Measurements from ENCODE around the gene STAB2.
A peak's percentile ranks its signal among the peaks of the same experiment; 100 is the strongest.

STAB2 gene, protein sequence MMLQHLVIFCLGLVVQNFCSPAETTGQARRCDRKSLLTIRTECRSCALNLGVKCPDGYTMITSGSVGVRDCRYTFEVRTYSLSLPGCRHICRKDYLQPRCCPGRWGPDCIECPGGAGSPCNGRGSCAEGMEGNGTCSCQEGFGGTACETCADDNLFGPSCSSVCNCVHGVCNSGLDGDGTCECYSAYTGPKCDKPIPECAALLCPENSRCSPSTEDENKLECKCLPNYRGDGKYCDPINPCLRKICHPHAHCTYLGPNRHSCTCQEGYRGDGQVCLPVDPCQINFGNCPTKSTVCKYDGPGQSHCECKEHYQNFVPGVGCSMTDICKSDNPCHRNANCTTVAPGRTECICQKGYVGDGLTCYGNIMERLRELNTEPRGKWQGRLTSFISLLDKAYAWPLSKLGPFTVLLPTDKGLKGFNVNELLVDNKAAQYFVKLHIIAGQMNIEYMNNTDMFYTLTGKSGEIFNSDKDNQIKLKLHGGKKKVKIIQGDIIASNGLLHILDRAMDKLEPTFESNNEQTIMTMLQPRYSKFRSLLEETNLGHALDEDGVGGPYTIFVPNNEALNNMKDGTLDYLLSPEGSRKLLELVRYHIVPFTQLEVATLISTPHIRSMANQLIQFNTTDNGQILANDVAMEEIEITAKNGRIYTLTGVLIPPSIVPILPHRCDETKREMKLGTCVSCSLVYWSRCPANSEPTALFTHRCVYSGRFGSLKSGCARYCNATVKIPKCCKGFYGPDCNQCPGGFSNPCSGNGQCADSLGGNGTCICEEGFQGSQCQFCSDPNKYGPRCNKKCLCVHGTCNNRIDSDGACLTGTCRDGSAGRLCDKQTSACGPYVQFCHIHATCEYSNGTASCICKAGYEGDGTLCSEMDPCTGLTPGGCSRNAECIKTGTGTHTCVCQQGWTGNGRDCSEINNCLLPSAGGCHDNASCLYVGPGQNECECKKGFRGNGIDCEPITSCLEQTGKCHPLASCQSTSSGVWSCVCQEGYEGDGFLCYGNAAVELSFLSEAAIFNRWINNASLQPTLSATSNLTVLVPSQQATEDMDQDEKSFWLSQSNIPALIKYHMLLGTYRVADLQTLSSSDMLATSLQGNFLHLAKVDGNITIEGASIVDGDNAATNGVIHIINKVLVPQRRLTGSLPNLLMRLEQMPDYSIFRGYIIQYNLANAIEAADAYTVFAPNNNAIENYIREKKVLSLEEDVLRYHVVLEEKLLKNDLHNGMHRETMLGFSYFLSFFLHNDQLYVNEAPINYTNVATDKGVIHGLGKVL (N-terminal part only)

GRCh38 chr12:103586791-103587370 is at the start of gene STAB2:
TSS of gene STAB2 (plus strand) at chr12:103587273. CDS start at chr12:103587477, 204 bp downstream.
- DNase-seq (ENCODE audit: low read depth), result no peak

DNA sequence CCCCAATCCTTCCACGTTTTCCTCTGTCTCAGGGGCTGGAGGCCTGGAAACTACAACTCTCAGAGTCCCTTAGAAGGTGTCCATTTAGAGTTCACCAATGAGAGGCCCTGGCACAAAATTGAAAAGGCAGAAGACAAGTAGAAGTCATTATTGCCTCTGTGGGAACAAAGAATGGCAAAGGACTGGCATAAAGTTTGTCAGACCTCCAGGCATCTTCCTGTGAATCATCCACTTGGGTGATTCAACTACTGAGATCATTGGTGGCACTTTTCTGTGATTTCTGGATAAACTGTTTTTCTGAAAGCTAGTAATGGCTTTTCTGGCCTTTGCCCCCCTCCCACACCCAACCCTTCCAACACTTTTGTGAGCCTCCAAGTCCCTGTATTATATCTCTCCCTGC is 48.7 kb upstream of the STAB2 start:
- no peak for DNase-seq (ENCODE audit: low read depth)

DNA sequence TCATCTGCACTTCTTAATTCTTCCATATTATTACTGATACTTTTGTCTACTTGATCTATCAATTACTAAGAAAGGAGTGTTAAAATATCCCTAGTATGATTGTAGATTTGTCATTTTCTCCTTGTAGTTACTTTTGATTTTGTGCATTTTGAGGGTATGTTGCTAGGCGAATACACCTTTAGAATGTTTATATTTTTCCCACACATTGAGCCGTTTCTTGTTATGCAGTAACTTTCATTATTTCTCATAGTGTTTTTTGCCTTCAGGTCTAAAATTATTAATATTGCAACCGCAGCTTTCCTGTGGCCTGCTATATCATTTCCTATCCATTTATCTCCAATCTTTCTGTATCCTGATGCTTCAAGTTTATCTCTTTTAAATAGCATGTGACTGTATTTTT is 46.8 kb upstream of the STAB2 start:
- DNase-seq (ENCODE audit: low read depth), result no peak

GRCh38 chr12:103542078-103542477 is 45.0 kb upstream of the STAB2 start:
- DNase-seq (ENCODE audit: low read depth), result no peak

DNA sequence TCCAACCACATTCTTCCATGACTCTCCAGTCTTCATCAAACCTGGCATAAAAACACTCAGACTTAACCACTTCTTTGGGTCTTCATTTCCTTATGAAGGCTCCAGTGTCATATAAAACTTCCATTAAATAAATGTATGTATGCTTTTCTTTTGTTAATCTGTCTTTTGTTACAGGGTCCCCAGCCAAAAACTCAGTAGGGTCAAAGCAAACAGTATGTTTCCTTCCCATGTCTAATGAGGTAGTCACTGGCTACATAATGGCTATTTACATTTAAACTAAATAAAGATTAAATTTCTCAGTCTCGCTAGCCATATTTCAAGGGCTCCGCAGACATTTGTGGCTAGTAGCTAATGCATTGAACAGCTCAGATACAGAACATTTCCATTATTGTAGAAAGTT is 40.1 kb upstream of the STAB2 start:
- no peak for DNase-seq (ENCODE audit: low read depth)

- DNase-seq (ENCODE audit: low read depth), result no peak
Observed at GRCh38 chr12:103547376-103547775, 39.7 kb upstream of the STAB2 start.

DNA sequence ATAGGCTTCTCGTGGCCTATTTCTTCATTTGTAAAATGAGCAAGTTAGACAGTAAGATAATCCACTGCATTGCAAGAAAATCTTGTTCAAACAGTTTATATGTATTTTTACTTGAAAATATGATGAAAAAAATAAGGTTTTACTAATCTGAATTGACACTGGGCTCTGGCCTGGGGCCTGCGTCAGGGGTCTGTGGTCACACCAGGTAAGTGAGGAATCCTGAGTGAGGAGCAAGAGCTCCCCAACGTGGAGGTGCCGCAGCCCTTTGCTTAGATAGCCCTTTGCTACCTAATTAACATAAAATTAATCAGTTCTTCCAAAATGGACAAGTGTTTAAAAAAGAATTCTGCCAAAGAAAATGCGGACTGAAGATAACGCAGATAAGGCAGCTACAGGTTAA is 39.1 kb upstream of the STAB2 start:
- DNase-seq (ENCODE audit: low read depth), result no peak

DNA sequence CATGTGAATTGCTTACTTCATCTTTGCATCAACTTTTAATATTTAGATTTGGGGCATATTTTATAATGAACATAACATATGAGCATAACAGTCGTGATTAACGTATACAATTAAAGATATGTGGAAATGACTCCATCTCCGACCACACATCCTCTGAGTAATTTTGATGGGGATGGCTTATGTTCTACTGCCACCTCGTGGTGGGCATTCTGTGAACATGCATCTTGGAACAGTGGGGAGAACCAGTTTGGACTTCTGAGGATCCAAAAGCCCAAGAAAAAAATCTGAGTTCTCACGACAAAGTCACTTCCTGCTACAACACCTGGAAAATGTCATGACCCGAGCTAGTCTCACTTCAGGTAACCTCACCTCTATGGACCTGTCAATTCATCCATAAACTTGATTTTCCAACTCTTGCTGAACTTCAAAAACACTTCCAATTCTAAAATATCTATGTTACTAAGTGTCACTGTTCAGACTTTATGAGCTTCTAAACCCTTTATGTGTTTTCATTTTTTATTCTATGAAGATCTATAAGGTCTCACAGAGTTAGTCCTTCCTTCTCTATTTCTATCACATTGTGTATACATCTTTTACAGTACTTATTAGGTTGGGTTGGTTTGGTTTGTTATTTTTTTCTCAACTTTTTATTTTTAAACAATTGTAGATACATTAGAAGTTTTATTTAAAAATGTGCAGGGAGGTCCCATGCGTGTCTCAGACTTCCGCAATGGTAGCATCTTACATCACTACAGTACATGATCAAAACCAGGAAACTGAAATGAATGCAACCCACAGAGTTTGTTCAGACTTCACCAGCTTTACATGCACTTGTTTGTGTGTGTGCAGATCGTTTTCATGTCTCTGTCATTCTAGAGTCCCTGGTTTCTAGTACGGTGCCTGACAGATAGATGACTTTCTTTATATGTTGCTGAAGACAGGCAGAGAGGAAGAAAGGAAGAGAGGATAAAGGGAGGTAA is 38.2 kb upstream of the STAB2 start:
- no peak for DNase-seq (ENCODE audit: low read depth)

- no peak for DNase-seq (ENCODE audit: low read depth)
Observed at GRCh38 chr12:103556890-103557627, 30.0 kb upstream of the STAB2 start.

DNA sequence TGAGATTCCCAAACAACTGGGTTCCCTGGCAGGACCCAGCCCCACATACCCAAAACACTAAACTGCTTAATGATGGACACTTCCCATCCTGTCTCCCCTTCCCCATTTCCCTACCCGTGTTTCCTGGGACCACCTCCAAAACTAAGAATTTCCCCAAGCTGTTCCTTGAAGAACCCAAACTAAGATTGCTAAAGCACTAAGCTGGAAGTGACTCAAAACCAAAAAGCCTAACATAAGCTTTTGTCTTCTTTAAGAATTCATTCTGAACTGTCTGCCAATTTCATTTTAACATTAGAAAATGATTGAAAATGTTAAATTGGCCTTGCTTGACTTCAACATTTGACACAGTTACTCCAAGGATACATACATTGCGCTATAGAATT is 29.5 kb upstream of the STAB2 start:
- no peak for DNase-seq (ENCODE audit: low read depth)

- no peak for DNase-seq (ENCODE audit: low read depth)
Observed at GRCh38 chr12:103558879-103559278, 28.2 kb upstream of the STAB2 start.

DNA sequence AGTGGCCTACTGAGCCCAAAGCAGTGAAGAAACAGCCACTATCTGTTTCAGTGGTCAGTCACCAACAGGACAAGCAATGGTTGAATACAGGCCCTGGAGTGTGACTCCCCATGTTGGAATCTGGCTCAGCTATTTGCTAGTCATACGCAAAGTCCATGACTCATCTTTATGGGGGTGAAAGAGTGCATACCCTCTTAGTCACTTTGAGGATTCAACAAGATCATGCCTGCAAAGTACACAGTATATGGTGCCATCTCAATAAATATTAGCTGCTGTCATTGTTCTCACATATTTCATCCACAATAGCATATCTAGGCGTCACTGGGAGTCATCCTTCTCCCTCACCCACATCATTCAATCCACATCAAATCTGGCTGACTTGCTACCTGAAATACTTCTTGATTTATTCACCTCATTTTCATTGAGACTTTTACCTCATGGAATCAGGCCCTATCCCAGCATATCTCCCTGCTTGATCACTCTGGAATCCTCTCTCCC is 26.4 kb upstream of the STAB2 start:
- DNase-seq (ENCODE audit: low read depth), result peak; percentile 97

DNA sequence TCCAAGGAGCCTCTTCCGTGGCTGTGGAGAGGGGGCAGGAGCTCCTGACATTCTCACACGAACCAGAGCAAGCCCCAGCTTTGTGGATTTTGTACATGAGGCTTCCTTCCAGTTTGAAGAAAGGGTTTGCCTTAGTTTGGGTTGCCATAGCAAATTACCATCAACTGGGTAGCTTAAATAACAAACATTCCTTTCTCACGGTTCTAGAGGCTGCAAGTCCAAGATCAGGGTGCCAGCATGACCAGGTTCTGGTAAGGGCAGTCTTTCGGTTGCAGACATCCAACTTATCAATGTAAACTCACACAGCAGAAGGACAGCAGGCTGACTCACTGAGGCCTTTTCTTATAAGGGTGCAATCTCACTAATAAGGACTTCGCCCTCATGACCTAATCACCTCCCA is 25.9 kb upstream of the STAB2 start:
- DNase-seq (ENCODE audit: low read depth), result no peak

DNA sequence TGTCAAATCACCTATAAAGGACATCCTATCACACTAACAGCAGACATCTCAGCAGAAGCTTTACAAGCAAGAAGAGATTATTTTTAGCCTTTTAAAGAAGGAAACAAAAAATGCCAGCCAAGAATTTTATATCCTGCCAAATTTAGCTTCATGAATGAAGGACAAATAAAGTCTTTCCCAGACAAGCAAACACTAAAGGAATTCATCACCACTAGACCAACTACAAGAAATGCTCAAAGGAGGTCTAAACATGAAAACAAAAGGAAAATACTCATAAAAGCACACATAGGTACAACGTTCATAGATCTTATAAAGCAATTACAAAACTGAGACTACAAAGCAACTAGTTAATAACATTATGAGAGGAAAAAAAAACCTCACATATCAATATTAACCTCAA is 20.7 kb upstream of the STAB2 start:
- DNase-seq (ENCODE audit: low read depth), result no peak

GRCh38 chr12:103569278-103569677 is 17.8 kb upstream of the STAB2 start:
- no peak for DNase-seq (ENCODE audit: low read depth)

- no peak for DNase-seq (ENCODE audit: low read depth)
Observed at GRCh38 chr12:103571286-103571685, 15.8 kb upstream of the STAB2 start.

- DNase-seq (ENCODE audit: low read depth), result no peak
Observed at GRCh38 chr12:103572312-103573045, 14.6 kb upstream of the STAB2 start.

GRCh38 chr12:103573185-103573584 is 13.9 kb upstream of the STAB2 start:
- DNase-seq (ENCODE audit: low read depth), result no peak

GRCh38 chr12:103578926-103579325 is 8.1 kb upstream of the STAB2 start:
- no peak for DNase-seq (ENCODE audit: low read depth)

Measured in GM04503 (cell line).